Measurements from ENCODE around the gene OTOG.
"Not testable (repeated sequence)": the region's sequence is repeated elsewhere in the genome, so short reads cannot be mapped to it uniquely, and the experiment has no call there.

OTOG gene

DNA sequence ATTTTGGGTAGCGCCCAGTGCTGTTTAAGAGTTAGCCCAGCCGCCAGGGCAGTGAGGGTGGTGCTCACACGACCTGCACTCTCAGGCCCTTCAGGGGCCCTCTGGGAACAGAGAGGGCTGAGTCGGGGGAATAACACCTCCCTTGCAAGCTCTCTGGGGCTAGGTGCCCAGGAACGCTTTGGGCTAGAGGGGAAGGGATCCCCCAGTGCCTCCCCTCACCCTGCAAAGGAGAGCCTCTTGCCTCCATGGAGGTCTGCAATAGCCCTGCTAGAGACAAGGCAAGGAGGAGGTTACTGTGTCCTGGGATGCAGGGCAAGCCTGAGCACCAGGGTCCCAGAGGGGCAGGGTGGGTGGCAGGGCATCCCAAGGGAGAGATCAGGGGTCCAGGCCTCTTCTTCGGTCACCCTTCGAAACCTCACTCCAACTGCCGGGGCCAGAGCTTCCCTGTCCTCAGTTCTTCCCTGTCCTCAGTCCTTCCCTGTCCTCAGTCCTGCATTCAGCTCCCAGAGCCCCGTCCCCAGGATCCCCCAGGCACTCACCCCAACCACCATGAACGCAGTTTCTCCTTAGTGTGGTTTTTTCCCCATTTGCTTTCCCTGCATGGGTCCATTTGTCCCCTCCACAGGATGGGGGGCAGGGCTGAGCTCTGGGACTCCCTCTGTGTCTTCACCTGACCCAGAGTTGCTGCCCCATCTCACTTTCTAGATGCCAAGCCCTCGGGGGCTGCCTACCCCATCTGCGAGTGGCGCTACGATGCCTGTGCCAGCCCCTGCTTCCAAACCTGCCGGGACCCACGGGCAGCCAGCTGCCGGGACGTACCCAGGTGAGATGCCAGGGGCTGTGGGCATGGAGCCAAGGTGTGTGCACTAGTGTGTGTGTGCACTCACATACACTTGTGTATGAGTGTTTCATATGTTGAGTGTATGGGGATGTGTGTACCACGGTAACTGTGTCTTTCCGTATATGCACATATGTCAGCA lies 60.8 kb downstream of the OTOG start:
- DNase-seq = no peak

DNA sequence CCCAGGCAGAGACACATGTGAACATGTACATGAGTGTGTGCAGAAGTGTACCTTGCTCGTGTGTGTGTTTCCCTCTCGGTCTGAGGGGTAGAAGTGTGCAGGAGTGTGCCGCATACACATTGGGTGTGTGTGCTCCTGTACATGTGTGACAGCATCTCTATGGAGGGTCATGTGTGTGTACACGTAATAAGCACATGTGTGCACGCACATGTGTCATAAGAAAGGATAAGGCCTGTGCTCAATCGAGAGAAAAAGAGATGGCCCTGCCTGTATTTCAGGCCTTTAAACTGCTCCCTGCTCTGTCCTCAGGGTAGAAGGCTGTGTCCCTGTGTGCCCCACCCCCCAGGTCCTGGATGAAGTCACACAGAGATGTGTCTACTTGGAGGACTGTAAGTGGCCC lies 61.8 kb downstream of the OTOG start:
- no peak for DNase-seq

DNA sequence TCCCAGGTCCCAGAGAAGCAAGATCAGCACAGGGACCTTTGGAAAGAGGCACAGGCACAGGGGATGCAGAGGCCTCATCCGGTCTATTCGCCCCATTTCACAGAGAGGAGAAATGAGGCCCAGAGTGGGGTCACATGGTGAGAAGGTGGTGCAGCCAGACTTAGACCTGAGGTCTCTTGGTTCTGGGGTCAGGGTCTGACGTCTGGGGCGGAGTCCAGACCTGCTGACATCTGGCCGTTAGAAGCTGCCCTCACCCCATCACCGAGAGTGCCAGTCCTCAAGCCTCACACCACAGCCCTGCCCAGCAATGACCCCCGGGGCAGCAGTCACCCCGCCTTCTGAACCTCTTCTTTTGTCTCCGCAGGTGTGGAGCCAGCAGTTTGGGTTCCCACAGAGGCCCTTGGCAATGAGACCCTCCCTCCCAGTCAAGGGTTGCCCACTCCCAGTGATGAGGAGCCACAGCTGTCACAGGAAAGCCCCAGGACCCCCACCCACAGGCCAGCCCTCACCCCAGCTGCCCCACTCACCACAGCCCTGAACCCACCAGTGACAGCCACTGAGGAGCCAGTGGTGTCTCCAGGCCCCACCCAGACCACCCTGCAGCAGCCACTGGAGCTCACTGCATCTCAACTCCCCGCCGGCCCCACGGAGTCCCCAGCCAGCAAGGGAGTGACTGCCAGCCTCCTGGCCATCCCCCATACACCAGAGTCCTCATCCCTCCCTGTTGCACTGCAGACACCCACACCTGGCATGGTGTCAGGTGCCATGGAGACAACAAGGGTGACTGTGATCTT lies 62.4 kb downstream of the OTOG start:
- no peak for DNase-seq

DNA sequence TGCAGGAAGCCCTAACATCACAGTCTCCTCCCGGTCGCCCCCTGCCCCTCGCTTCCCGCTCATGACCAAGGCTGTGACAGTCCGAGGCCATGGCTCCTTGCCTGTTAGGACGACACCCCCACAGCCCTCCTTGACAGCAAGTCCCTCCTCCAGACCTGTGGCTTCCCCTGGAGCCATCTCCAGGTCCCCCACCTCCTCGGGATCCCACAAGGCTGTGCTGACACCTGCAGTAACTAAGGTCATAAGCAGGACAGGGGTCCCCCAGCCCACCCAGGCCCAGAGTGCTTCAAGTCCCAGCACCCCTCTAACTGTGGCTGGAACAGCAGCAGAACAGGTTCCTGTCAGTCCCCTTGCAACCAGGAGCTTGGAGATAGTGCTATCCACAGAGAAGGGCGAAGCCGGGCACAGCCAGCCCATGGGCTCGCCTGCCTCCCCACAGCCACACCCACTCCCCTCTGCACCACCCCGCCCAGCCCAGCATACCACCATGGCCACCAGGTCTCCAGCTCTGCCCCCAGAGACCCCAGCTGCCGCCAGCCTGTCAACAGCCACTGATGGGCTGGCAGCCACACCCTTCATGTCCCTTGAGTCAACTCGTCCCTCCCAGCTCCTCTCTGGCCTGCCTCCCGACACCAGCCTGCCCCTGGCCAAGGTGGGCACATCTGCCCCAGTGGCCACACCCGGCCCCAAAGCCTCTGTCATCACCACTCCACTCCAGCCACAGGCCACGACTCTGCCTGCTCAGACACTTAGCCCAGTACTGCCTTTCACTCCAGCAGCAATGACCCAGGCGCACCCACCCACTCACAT lies 63.2 kb downstream of the OTOG start:
- DNase-seq = no peak

DNA sequence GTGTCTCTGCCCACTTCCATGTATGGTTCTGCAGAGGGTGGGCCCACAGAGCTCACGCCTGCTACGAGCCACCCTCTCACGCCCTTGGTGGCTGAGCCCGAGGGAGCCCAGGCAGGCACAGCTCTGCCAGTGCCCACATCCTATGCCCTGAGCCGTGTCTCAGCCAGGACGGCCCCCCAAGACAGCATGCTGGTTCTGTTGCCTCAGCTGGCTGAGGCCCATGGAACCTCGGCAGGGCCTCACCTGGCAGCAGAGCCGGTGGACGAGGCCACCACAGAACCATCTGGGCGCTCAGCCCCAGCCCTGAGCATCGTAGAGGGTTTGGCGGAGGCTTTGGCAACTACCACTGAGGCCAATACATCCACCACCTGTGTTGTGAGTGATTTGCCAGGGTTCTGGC lies 64.0 kb downstream of the OTOG start:
- DNase-seq = no peak

DNA sequence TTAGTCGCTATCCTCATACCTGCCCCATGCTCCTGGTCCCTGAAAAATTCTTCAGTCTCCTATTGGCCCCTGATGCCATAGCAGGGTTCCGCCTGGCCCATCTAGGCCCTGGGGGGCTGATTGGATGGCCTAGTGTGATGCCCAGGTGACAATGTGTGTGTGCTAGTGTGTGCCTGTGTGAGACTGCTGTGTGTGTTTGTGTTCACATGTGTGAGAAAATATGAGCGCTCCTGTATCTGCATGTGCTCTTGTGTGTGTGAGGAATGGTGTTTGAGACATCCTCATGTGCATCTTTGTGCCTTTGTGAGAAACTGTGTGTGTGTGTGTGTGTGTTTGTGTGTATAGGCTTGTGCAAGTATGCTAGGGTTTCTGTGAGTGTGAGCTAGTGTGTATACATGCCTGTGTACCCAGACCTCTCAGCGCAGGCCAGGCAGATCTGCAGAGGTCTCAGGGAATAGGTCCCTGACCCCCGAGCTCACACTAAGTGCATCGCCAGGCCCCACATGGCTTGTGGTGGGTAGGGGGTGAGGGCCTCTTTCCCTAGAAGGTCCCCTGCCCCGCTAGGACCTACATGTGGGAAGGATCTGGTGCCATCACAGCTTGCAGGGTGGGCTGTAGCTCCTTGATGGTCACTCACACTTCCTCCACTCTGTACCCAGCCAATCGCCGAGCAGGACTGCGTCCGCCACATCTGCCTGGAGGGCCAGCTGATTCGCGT lies 64.6 kb downstream of the OTOG start:
- no peak for DNase-seq

DNA sequence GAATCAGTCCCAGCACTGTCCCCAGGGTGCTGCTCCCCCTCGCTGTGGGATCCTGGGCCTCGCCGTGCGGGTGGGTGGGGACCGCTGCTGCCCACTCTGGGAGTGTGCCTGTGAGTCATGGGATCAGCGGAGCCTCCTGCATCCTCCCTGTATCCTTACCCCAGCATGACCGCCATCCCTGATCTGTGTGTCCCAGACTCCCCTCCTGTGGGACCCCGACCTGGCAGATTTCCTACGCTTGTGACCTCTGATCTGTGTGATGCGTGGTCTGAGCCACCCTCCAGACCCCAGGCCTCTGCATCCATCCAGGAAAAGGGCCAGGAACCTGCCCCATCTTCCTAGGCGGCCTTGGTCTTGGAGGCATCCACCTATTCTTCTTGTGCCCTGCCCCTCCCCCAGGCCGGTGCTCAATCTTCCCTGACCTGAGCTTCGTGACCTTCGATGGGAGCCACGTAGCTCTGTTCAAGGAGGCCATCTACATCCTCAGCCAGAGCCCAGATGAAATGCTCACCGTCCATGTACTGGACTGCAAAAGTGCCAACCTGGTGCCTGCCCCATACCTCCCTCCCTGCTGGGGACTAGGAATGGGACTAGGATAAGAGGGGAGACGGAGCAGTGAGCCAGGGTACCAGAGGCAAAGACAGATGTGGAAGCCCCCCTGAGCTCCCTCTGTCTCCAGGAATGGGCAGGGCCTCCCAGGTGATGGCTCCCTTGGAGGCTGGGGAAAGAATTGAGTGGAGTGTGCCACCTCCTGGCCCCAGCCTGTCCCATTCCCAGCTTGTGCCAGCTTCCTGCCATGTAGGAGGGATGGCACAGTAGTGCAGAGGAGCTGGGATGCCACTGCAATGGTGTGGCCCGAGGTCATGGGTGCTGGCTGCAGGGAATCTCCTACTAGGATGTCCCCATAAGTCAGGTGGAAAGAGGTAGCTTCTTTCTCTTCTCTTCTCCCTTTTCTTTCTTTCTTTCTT lies 65.4 kb downstream of the OTOG start:
- no peak for DNase-seq

DNA sequence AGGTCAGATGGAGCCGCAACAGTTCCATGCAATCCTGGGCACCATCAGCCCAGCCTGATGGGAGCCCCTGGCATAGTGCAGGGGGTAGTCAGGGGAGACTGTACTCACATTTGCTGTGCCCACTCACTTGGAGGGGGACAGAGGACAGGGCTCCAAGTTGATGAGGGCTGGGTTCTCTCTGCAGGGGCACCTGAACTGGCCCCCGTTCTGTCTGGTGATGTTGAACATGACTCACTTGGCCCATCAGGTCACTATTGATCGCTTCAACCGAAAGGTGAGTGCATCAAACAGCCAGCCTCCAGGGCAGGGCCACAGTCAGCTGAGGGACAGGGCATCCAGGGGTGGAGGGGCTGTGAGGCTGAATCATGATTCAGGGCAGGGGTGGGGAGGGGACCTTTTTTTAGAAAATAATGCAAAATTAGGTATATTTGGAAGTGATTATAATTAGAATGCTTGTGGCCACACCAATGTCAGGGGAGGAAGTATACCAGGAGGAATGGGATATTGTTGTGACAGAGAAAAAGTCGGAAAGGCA lies 66.4 kb downstream of the OTOG start:
- DNase-seq = no peak

DNA sequence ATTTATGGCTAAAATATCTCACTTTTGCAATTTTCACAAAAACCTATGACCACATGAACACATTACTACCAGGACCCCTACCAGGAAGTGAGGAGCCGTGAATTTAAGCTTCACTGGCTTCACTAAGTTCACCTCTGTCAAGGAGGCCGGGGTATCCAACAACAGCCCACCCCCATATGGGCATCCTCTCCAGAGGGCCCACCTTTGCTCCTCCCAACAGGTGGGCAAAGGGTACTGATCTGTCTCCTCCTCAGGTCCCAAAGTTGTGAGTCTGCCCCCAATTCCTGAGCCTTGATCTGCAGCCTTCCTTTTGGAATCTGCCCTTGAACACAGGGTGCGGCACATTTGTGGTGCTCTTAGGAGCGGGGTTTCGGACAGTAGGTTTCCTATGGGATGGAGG lies 66.9 kb downstream of the OTOG start:
- no peak for DNase-seq

DNA sequence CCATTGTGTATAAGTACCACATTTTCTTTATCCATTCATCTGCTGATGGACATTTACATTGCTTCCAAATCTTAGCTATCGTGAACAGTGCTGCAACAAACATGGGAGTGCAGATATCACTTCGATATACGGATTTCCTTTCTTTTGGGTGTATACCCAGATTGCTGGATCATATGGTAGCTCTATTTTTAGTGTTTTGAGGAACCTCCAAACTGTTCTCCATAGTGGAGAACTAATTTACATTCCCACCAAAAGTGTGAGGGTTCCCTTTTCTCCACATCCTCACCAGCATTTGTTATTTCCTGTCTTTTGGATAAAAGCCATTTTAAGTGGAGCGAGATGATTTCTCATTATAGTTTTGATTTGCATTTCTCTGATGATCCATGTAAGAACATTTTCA lies 75.7 kb downstream of the OTOG start:
- DNase-seq = not testable (repeated sequence)

DNA sequence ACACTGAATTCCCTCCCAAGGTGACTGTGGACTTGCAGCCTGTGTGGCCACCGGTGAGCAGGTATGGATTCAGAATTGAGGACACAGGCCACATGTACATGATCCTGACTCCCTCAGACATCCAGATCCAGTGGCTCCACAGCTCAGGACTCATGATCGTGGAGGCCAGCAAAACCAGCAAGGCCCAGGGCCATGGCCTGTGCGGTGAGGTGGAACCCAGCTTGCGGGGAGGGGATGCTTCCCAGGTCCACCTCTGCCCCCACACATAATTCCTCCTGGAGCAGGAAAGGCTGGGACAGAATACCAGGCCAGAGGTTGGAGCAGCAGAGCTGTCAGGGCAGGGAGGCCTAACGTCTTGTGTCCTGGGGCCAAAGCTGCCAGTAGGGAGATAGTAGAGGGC lies 82.1 kb downstream of the OTOG start:
- DNase-seq = no peak

DNA sequence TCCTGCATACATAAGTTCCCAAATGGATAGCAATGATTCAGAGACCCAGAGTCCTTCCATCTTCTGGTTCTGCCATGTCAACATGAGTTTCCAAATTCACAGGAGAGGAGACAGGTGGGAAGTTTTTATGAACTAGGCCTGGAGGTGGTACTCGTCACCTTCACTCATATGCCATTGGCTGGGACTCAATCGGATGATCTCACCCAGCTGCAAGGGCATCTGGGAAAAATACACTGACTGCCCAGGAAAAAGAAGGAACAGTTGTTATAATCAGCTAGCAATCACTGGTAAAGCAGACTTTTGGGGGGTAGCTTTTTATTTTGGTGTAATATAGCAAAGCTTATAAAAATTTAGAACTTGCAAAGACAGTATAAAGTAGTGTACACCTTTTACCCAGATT lies 83.9 kb downstream of the OTOG start:
- no peak for DNase-seq

DNA sequence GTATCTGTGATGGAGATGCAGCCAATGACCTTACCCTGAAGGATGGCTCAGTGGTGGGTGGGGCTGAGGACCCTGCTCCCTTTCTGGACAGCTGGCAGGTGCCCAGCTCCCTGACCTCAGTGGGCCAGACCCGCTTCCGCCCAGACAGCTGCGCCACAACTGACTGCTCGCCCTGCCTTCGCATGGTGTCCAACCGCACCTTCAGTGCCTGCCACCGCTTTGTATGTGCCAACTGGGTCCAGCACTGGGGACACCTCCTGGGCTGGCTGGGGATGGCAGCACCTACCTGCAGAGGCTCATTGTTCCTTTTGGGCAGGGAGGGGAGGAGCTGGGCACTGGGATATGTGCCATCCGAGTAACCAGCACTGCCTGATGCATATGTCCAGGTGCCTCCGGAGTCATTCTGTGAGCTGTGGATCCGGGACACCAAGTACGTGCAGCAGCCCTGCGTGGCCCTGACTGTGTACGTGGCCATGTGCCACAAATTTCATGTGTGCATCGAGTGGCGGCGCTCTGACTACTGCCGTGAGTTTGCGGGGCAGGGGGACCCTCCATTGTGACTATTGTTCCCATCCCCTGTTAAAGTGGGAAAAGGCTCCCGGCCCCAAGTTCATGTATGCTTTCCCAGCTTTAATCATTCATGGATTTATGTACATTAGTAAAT lies 84.8 kb downstream of the OTOG start:
- no peak for DNase-seq

DNA sequence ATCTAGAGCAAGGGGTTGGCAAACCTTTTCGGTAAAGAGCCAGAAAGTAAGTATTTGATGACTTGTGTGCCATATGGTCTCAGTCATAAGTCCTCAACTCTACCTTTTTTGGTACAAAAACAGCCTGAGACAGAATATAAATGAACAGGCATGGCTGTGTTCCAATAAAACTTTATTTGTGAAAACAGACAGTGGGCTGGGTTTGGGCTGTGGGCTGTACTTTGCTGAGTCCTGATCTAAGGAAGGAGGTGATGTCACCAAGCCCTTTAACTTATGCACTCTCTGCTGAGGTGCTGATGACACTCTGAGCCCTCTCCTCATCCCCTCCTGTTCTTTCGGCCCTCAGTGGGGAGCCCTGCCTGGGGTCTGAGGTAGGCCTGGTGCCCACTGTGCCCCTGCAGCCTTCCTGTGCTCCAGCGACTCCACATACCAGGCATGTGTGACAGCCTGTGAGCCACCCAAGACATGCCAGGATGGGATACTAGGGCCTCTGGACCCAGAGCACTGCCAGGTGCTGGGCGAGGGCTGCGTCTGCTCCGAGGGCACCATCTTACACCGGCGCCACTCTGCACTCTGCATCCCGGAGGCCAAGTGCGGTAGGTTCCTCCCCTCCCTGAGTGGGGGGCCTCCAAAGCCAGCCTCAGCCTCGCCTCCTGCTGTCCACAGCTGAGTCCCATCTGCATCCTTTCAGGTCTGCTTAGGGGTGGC lies 86.4 kb downstream of the OTOG start:
- DNase-seq = no peak

DNA sequence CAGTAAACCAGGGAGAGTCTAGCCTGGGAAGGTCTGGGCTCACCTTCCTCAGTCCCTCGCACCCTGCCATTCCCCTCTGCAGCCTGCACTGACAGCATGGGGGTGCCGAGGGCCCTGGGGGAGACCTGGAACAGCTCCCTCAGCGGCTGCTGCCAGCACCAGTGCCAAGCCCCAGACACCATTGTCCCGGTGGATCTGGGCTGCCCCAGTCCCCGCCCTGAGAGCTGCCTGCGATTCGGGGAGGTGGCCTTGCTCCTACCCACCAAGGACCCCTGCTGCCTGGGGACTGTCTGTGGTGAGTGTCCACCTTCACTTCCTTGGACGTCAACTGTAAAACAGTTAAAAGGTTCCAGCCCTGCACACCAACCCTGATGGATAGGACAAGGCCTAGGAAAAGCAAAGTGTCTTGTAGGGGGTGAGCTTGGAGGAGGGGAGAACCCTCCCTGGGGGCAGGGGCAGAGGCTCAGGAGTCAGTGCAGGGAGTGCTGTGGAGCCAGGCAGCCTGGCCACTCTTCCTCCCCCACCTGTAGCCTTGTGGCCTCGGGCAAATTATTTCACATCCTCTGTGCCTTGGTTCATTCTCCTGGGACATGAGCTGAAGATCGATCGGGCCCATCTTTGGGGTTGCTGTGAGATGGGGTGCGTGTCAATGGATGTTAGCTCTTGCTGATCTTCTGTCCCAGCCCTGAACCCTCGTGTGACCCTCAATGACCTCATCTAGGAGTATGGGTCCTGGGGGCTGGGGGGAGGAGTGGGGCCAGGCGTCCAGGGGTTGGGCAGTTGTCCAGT lies 87.1 kb downstream of the OTOG start:
- no peak for DNase-seq

DNA sequence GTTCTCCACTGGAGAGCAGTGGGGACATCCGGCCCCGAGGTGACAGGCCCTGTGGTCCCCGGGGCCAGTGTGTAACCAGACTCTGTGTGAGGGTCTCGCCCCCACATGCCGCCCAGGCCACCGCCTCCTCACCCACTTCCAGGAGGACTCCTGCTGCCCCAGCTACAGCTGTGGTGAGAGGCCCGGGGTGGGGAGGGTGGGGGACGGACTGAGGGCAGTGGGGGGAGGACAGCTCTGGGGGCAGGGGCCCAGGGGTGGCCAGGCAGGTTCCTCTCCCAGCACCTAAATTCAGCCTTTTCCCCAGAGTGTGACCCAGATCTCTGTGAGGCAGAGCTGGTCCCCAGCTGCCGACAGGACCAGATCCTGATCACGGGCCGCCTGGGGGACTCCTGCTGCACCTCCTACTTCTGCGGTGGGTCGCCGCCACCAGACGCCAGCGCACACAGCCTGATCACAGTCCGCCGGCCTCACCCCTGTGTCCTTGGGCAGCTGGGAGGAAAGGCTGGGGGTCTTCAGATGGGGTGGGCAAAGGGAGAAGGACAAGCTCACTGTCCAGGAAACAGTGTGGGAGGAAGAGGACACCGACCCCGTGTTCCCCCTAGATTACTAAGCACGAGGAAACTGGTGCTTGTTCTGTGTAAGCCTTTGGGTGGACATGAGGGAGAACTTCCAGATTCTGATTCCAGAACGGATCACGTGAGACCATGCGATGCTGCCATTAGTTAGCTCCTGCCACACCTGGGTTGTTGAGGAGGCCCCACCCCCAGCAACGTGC lies 87.9 kb downstream of the OTOG start:
- no peak for DNase-seq

DNA sequence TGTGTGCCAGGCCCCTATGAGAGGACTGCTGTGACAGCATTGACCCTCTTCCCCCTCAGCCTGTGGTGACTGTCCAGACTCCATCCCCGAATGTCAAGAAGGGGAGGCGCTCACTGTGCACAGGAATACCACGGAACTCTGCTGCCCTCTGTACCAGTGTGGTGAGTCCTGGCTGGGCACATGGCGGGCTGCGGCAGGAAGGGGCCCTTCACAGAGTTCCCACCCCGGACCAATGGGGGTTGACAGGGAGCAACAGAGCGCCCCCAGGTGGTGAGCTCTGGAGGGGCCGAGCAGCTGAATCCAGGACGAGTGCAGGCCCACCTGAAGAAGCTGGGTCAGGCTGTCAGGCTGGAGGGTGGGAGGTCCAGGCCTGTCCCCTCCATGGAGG lies 88.5 kb downstream of the OTOG start:
- DNase-seq = no peak

DNA sequence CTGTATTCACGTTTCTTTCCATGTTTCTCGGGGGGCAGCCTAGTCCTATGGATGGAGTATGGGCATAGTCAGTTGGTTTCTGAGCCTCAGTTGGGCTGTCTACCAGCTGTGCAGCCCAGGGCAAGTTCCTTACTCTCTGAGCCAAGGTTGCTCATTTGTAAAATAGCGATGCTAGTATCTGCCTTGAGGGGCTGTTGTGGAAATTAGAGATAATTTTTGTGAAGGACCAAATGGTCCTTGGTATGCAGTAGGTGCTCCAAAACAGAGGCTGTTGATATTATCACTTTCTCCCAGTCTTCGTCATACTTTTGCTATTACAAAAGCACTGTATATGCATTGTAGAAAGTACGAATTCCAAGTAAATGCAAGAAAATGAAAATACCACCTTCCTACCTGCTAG lies 89.7 kb downstream of the OTOG start:
- no peak for DNase-seq
